HG03108 (cell line): ENCODE results near the gene NTF3.

Source experiments
- ATAC-seq: cut with Tn5 transposase; IDR thresholded peaks from one replicate; pipeline ENCODE4 v1.9.1; 2021; ENCODE audit warnings: moderate library complexity; ENCODE audit not compliant: unreplicated experiment

The NTF3 gene

GRCh38 chr12:5509557-5509956 is 77.6 kb downstream of the NTF3 start:
- no peak for ATAC-seq

GRCh38 chr12:5510251-5510805 is 78.4 kb downstream of the NTF3 start:
- ATAC-seq = no peak

- no peak for ATAC-seq
Measured at GRCh38 chr12:5511256-5511643, 79.3 kb downstream of the NTF3 start.

GRCh38 chr12:5511644-5512600 is 80.0 kb downstream of the NTF3 start:
- no peak for ATAC-seq

GRCh38 chr12:5512601-5512970 is 80.7 kb downstream of the NTF3 start:
- no peak for ATAC-seq

GRCh38 chr12:5513406-5513805 is 81.5 kb downstream of the NTF3 start:
- no peak for ATAC-seq

GRCh38 chr12:5514016-5514415 is 82.1 kb downstream of the NTF3 start:
- ATAC-seq = no peak

GRCh38 chr12:5514545-5514944 is 82.6 kb downstream of the NTF3 start:
- ATAC-seq = no peak

- no peak for ATAC-seq
Measured at GRCh38 chr12:5515458-5515857, 83.5 kb downstream of the NTF3 start.

- no peak for ATAC-seq
Measured at GRCh38 chr12:5516371-5517241, 84.7 kb downstream of the NTF3 start.

GRCh38 chr12:5518584-5519365 is 86.9 kb downstream of the NTF3 start:
- no peak for ATAC-seq

- no peak for ATAC-seq
Measured at GRCh38 chr12:5520037-5520436, 88.1 kb downstream of the NTF3 start.

GRCh38 chr12:5520831-5521230 is 88.9 kb downstream of the NTF3 start:
- ATAC-seq = no peak

- ATAC-seq = no peak
Measured at GRCh38 chr12:5521456-5522325, 89.8 kb downstream of the NTF3 start.

GRCh38 chr12:5522432-5523335 is 90.8 kb downstream of the NTF3 start:
- ATAC-seq = no peak

- ATAC-seq = no peak
Measured at GRCh38 chr12:5523396-5524115, 91.6 kb downstream of the NTF3 start.

- no peak for ATAC-seq
Measured at GRCh38 chr12:5524116-5524768, 92.3 kb downstream of the NTF3 start.
